H1 (cell line): ENCODE results near the gene AP2A2. TPM values are rescaled to one million over a fixed set of nuclear protein-coding genes. Genes with fewer than 3 reads are reported as not detected.

ENCODE experiments used
- BRCA1 ChIP-seq: IDR thresholded peaks from 2 replicates; pipeline ENCODE4 v1.6.1; 2012; ENCODE audit warnings: low read depth, low read length, improper control_type of control experiment
- CHD7 ChIP-seq: fragments of 300-600 bp; sonication (generic); IDR thresholded peaks from 2 replicates; pipeline ENCODE4 v1.7.1; 2012; ENCODE audit warnings: low read length, moderate library complexity, mild to moderate bottlenecking, inconsistent platforms; ENCODE audit not compliant: insufficient replicate concordance
- MAFK ChIP-seq: IDR thresholded peaks from 2 replicates; pipeline ENCODE4 v1.6.1; 2012; ENCODE audit warnings: low read depth, mild to moderate bottlenecking, improper control_type of control experiment, low read length
- SIN3A ChIP-seq, 2 experiments: IDR thresholded peaks in 1 of 2; conservative IDR thresholded peaks in 1 of 2; 2 replicates each; pipeline ENCODE4 v1.6.1; 2011 to 2012; ENCODE audit warnings: low read length in 2 of 2, improper control_type of control experiment in 1 of 2, low read depth in 1 of 2, mild to moderate bottlenecking in 1 of 2
- SP4 ChIP-seq: IDR thresholded peaks from 2 replicates; pipeline ENCODE4 v1.6.1; 2012; ENCODE audit warnings: low read length, inconsistent platforms
- TBP ChIP-seq: IDR thresholded peaks from 2 replicates; pipeline ENCODE4 v1.6.1; 2011; ENCODE audit warnings: low read depth, low read length, improper control_type of control experiment
- polyA plus RNA-seq, 7 experiments: library from polyadenylated mRNA; depleted of rRNA in 3 of 7; stranded (reverse) in 5 of 7; unstranded in 2 of 7; fragments of >200 nt in 5 of 7; fragments of 200-250 nt in 2 of 7; gene quantifications; 1 replicate in 5 of 7; 2 replicates in 1 of 7; 4 replicates in 1 of 7; pipeline versions ENCODE4 v1.2.1 to v1.2.3, GENCODE V29; 2011 to 2013; ENCODE audit warnings: missing spikeins in 2 of 7, mixed read lengths in 2 of 7
- total RNA-seq: library from RNA; stranded (reverse); fragmentation: NEBNext Ultra II Directional; extraction: Animal tissue kit (Norgen Biotek cat#: 25700); gene quantifications from 2 replicates; pipeline ENCODE4 v1.2.1, GENCODE V29; 2021
- TF ChIP-seq, protein P1 (sequence below): IDR thresholded peaks from 2 replicates; pipeline ENCODE4 v1.6.1; 2012; ENCODE audit warnings: inconsistent platforms
- TF ChIP-seq, protein P2 (sequence below), 3 experiments: IDR thresholded peaks; 1 replicate in 2 of 3; 2 replicates in 1 of 3; pipeline versions ENCODE4 v1.5.1 to v1.6.1; 2011; ENCODE audit warnings: low read length in 3 of 3, mild to moderate bottlenecking in 3 of 3, inconsistent platforms in 2 of 3, low read depth in 1 of 3, moderate library complexity in 1 of 3; ENCODE audit not compliant: insufficient read depth in 1 of 3; ENCODE audit errors: control extremely low read depth in 1 of 3

Gene AP2A2
- total and polyA plus RNA-seq, 2 of the 8 experiments (the other 6 are each of a cell fraction or from before 2014, with no cell fraction given), result 50.0 to 65.0 TPM

DNA sequence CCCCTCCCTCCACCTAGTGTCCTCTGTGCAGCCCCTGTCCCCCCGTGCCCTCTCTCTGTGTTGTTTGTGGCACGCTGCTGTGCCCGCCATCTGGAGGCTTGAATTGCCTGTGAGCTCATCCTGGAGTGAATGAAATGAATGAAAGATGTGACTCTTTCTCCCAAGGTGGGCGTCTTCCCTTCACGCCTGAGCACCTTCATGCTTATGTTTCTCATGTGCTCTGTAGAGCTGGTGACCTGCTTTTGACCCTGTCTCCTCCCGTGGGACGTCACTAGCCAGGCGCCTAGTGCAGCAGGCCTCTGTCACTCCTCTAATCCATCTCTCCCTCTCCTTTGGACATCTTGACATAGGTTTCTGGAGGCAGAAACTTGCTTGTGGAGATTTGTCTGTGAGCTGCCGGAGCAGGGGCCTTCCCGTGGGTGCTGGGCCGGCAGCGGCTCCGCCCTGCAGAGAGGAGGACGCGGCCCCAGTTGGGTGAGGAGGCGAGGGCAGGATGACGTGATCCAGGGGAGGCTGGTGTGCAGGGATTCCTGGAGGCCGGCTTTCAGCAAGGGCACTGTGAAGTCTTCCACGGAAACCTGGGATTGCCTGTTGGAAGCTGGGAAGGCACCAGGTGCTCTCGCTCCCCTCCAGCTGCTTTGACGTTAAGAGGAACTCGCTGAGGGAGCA is 70.2 kb downstream of the AP2A2 start (continued):
- TF ChIP-seq, protein P1, sequence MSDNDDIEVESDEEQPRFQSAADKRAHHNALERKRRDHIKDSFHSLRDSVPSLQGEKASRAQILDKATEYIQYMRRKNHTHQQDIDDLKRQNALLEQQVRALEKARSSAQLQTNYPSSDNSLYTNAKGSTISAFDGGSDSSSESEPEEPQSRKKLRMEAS, result no peak
- no peak for TF ChIP-seq SIN3A (conservative IDR thresholded peaks at IDR 0.05 in 1 of 2, IDR thresholded peaks at IDR 0.05 in 1 of 2; ENCODE audit: low read depth in 1 of 2, low read length in 2 of 2)
- no peak for TF ChIP-seq TBP
- no peak for TF ChIP-seq SP4
- no peak for TF ChIP-seq BRCA1
- no peak for TF ChIP-seq CHD7
- no peak for TF ChIP-seq MAFK
- TF ChIP-seq, protein P2, sequence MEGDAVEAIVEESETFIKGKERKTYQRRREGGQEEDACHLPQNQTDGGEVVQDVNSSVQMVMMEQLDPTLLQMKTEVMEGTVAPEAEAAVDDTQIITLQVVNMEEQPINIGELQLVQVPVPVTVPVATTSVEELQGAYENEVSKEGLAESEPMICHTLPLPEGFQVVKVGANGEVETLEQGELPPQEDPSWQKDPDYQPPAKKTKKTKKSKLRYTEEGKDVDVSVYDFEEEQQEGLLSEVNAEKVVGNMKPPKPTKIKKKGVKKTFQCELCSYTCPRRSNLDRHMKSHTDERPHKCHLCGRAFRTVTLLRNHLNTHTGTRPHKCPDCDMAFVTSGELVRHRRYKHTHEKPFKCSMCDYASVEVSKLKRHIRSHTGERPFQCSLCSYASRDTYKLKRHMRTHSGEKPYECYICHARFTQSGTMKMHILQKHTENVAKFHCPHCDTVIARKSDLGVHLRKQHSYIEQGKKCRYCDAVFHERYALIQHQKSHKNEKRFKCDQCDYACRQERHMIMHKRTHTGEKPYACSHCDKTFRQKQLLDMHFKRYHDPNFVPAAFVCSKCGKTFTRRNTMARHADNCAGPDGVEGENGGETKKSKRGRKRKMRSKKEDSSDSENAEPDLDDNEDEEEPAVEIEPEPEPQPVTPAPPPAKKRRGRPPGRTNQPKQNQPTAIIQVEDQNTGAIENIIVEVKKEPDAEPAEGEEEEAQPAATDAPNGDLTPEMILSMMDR (IDR thresholded peaks at IDR 0.05; ENCODE audit: control extremely low read depth in 1 of 3, insufficient read depth in 1 of 3, low read depth in 1 of 3, low read length in 3 of 3), result no peak
